Activated CD8-positive, alpha-beta T cell treated with anti-CD3 and anti-CD28 coated beads for 36 hours (primary cell): ENCODE measurements around the gene MSN. TPM values are rescaled to one million over a fixed set of nuclear protein-coding genes. Genes with fewer than 3 reads are reported as not detected.

Experiments used
- ATAC-seq: fragments of 200-7000 bp; cut with Tn5 transposase; one replicate; pipeline ENCODE4 v1.10.0; 2021; ENCODE audit warnings: mild to moderate bottlenecking, moderate library complexity
- CTCF ChIA-PET: fragments of 350-600 bp; sonication (Branson Sonifier 250); formaldehyde crosslinking; loops from one replicate; lab custom pipeline; 2021; ENCODE audit warnings: antibody characterized with exemption; lab: Charles Lee
- POLR2A ChIA-PET: fragments of 350-600 bp; sonication (Branson Sonifier 250); formaldehyde crosslinking; loops from one replicate; lab custom pipeline; 2021; ENCODE audit warnings: antibody characterized with exemption; lab: Charles Lee
- DNase-seq: peaks from one replicate; pipeline ENCODE4 v3.0.0-alpha.2; 2020
- H3K27ac Mint-ChIP-seq: one replicate; pipeline ENCODE4 v1.8.0; 2021; ENCODE audit warnings: mild to moderate bottlenecking, mixed read lengths
- H3K27me3 Mint-ChIP-seq: one replicate; pipeline ENCODE4 v1.8.0; 2021; ENCODE audit warnings: mixed read lengths
- H3K36me3 Mint-ChIP-seq: one replicate; pipeline ENCODE4 v1.8.0; 2021; ENCODE audit warnings: low read depth, mixed read lengths
- H3K4me1 Mint-ChIP-seq: one replicate; pipeline ENCODE4 v1.8.0; 2021; ENCODE audit warnings: low read depth, mixed read lengths
- H3K4me3 Mint-ChIP-seq: one replicate; pipeline ENCODE4 v1.8.0; 2021; ENCODE audit warnings: mild to moderate bottlenecking, moderate library complexity, mixed read lengths
- H3K9me3 Mint-ChIP-seq: one replicate; pipeline ENCODE4 v1.8.0; 2021; ENCODE audit warnings: mixed read lengths
- CTCF ChIP-seq: fragments of 200-600 bp; IDR thresholded peaks from one replicate; pipeline ENCODE4 v1.8.0; 2022; ENCODE audit warnings: antibody characterized with exemption, mild to moderate bottlenecking
- intact Hi-C: fragments of 100-400 bp; cut with micrococcal nuclease; formaldehyde crosslinking; loops from one replicate; pipeline ENCODE4 v1.10.0; 2022
- total RNA-seq, 2 experiments: library from RNA; stranded (reverse); gene quantifications; one replicate each; pipeline ENCODE4 v1.2.3, GENCODE V29; 2021

MSN gene
- total RNA-seq, 2 experiments from 2014 or later = 426 to 435 TPM

- no peaks in the 10 kb centered on the region for H3K9me3 Mint-ChIP-seq
- ChIA-PET CTCF (interaction anchor here (1.0 to 3.1 kb wide), 3 partner anchors 24 to 27 kb away, joined by 3 to 10 read pairs (median 8); no protein-coding TSS in a partner anchor), POLR2A (interaction anchor here (0.5 to 5.8 kb wide), 4 partner anchors 13 to 30 kb away, joined by 3 to 23 read pairs (median 4); no protein-coding TSS in a partner anchor)
- intact Hi-C loops = loop anchor here (5.0 kb wide), 2 partner anchors 51 to 74 kb away; no protein-coding TSS in a partner anchor
- H3K27me3 Mint-ChIP-seq = no peaks in the 10 kb centered on the region
- H3K4me1 Mint-ChIP-seq = peaks cover 42% of the 10 kb centered on the region
- no peak for DNase-seq
- ATAC-seq = no peak
- peak overlapping the region; percentile 95 for H3K4me3 Mint-ChIP-seq
- H3K27ac Mint-ChIP-seq = peak overlapping the region; percentile 94
- no peak for TF ChIP-seq CTCF
- H3K36me3 Mint-ChIP-seq = peaks cover 71% of the 10 kb centered on the region
Observed at GRCh38 chrX:65671286-65671685, 3.8 kb downstream of the MSN start.

- TF ChIP-seq CTCF = no peak
- peaks cover 76% of the 10 kb centered on the region for H3K36me3 Mint-ChIP-seq
- intact Hi-C loops = loop anchor here (5.0 kb wide), 2 partner anchors 50 to 75 kb away; no protein-coding TSS in a partner anchor
- DNase-seq (no peak), ATAC-seq (no peak)
- CTCF ChIA-PET = interaction anchor here (1.4 to 5.9 kb wide), 5 partner anchors 17 to 85 kb away, joined by 3 to 25 read pairs (median 4); no protein-coding TSS in a partner anchor
- H3K4me3 Mint-ChIP-seq = peak overlapping the region; percentile 95
- peak overlapping the region; percentile 94 for H3K27ac Mint-ChIP-seq
- H3K27me3 Mint-ChIP-seq = no peaks in the 10 kb centered on the region
- POLR2A ChIA-PET = interaction anchor here (0.6 to 5.8 kb wide), 6 partner anchors 13 to 272 kb away, joined by 3 to 23 read pairs (median 4); no protein-coding TSS in a partner anchor
- H3K4me1 Mint-ChIP-seq = peaks cover 42% of the 10 kb centered on the region
- no peaks in the 10 kb centered on the region for H3K9me3 Mint-ChIP-seq
Observed at GRCh38 chrX:65671966-65672365, 4.5 kb downstream of the MSN start.

- H3K4me3 Mint-ChIP-seq = peak overlapping the region; percentile 95
- POLR2A ChIA-PET = interaction anchor here (1.0 to 5.8 kb wide), 10 partner anchors 9 to 73 kb away, joined by 3 to 23 read pairs (median 6); no protein-coding TSS in a partner anchor
- no peak for TF ChIP-seq CTCF
- peaks cover 56% of the 10 kb centered on the region for H3K4me1 Mint-ChIP-seq
- H3K27ac Mint-ChIP-seq = peak overlapping the region; percentile 94
- intact Hi-C loops = loop anchor here (5.0 kb wide), 2 partner anchors 48 to 77 kb away; no protein-coding TSS in a partner anchor
- no peaks in the 10 kb centered on the region for H3K27me3 Mint-ChIP-seq
- peaks cover 79% of the 10 kb centered on the region for H3K36me3 Mint-ChIP-seq
- H3K9me3 Mint-ChIP-seq = no peaks in the 10 kb centered on the region
- ATAC-seq (peak; percentile 10), DNase-seq (no peak)
- CTCF ChIA-PET = interaction anchor here (0.7 to 5.9 kb wide), 5 partner anchors 15 to 78 kb away, joined by 4 to 25 read pairs (median 8); no protein-coding TSS in a partner anchor
Observed at GRCh38 chrX:65673857-65674203, 6.4 kb downstream of the MSN start.

- Mint-ChIP-seq H3K4me3 (peak overlapping the region; percentile 95), H3K4me1 (peaks cover 61% of the 10 kb centered on the region), H3K36me3 (peaks cover 79% of the 10 kb centered on the region), H3K27me3 (no peaks in the 10 kb centered on the region), H3K9me3 (no peaks in the 10 kb centered on the region), H3K27ac (peak overlapping the region; percentile 94)
- intact Hi-C loops = loop anchor here (5.0 kb wide), 2 partner anchors 48 to 77 kb away; no protein-coding TSS in a partner anchor
- CTCF ChIA-PET = interaction anchor here (0.7 to 5.9 kb wide), 4 partner anchors 15 to 78 kb away, joined by 4 to 25 read pairs (median 7); no protein-coding TSS in a partner anchor
- ATAC-seq = peak; percentile 44
- DNase-seq = peak; percentile 34
- TF ChIP-seq CTCF = no peak
- POLR2A ChIA-PET = interaction anchor here (0.6 to 5.8 kb wide), 8 partner anchors 8 to 74 kb away, joined by 3 to 23 read pairs (median 5); no protein-coding TSS in a partner anchor
Observed at GRCh38 chrX:65674204-65674893, 6.9 kb downstream of the MSN start.
